Activated T-helper 2 cell treated with anti-CD3 and anti-CD28 coated beads, Interferon-gamma antibody, Interleukin-2, Interleukin-4, amounts not matched to agents 10 μg/mL and 5 μg/mL and 100 μg/mL, durations not matched to agents 14 hours and 24 hours and 36 hours (primary cell): Measurements from ENCODE around the gene CLCN1. TPM values are rescaled to one million over a fixed set of nuclear protein-coding genes. Genes with fewer than 3 reads are reported as not detected.
"Not testable (repeated sequence)": the region's sequence is repeated elsewhere in the genome, so short reads cannot be mapped to it uniquely, and the experiment has no call there.

Experiments
- DNase-seq: peaks from one replicate; pipeline ENCODE4 v3.0.0; 2021; ENCODE audit warnings: low spot score
- H3K27ac Mint-ChIP-seq: one replicate; pipeline ENCODE4 v1.8.0; 2021; ENCODE audit warnings: mixed read lengths
- H3K27me3 Mint-ChIP-seq: one replicate; pipeline ENCODE4 v1.8.0; 2021; ENCODE audit warnings: low read depth, mixed read lengths
- H3K36me3 Mint-ChIP-seq: one replicate; pipeline ENCODE4 v1.8.0; 2021; ENCODE audit warnings: low read depth, mixed read lengths
- H3K4me1 Mint-ChIP-seq: one replicate; pipeline ENCODE4 v1.8.0; 2021; ENCODE audit warnings: low read depth, mixed read lengths
- H3K4me3 Mint-ChIP-seq: one replicate; pipeline ENCODE4 v1.8.0; 2021; ENCODE audit warnings: low read depth, mild to moderate bottlenecking, moderate library complexity, mixed read lengths
- H3K9me3 Mint-ChIP-seq: one replicate; pipeline ENCODE4 v1.8.0; 2021; ENCODE audit warnings: mixed read lengths
- intact Hi-C: fragments of 100-400 bp; cut with micrococcal nuclease; formaldehyde crosslinking; loops from one replicate; pipeline ENCODE4 v1.15.1; 2023
- total RNA-seq: library from RNA; stranded (reverse); gene quantifications from 2 replicates; pipeline ENCODE4 v1.2.3, GENCODE V29; 2022

CLCN1 gene
- total RNA-seq, 1 donor from 2014 or later = not detected

DNA sequence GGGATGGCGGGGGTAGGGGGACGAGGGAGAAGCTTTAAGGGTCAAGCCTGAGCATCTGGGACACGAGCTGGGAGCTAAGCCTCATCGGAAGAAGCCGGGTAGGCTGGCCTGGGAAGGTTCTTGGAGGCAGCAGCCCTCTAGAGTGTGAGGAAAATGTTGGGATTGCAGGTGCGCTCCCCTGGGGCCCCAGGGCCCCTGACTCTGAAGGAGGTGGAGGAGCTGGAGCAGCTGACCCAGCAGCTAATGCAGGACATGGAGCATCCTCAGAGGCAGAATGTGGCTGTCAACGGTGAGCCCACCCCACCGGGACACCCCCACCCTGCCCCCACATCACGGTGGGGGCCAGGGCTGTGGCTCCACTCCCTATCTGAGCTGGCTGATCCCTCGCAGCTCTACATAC is 72.1 kb downstream of the CLCN1 start:
- intact Hi-C loops = no loop called here

DNA sequence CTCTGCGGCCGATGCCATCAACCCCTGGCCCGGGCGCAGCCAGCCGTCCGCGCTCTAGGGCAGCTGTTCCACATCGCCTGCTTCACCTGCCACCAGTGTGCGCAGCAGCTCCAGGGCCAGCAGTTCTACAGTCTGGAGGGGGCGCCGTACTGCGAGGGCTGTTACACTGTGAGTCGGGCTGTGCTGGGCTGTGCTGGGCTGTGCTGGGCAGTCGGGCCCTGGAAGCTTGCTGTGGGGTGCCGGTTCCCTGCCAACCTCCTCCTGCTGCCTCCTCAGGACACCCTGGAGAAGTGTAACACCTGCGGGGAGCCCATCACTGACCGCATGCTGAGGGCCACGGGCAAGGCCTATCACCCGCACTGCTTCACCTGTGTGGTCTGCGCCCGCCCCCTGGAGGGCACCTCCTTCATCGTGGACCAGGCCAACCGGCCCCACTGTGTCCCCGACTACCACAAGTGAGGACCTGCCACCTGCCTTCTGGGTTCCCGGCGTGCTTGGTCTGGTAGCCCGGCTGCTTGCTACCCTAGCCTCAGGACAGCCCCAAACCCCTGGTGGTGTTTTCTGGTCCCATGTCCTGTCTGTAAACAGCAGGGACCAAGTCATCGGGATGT is 72.7 kb downstream of the CLCN1 start:
- Mint-ChIP-seq H3K36me3 (peaks cover 37% of the 10 kb centered on the region), H3K9me3 (no peaks in the 10 kb centered on the region), H3K27me3 (no peaks in the 10 kb centered on the region), H3K27ac (no peak overlapping the region), H3K4me3 (no peak overlapping the region), H3K4me1 (peaks cover 10% of the 10 kb centered on the region)
- no peak for DNase-seq
- intact Hi-C loops = no loop called here

More for the DNA sequence above, 72.1 kb downstream of the CLCN1 start:
- DNase-seq = no peak
- no peak overlapping the region for H3K27ac Mint-ChIP-seq
- no peak overlapping the region for H3K4me3 Mint-ChIP-seq
- no peaks in the 10 kb centered on the region for H3K27me3 Mint-ChIP-seq
- peaks cover 36% of the 10 kb centered on the region for H3K36me3 Mint-ChIP-seq
- H3K9me3 Mint-ChIP-seq = no peaks in the 10 kb centered on the region
- H3K4me1 Mint-ChIP-seq = peaks cover 12% of the 10 kb centered on the region

DNA sequence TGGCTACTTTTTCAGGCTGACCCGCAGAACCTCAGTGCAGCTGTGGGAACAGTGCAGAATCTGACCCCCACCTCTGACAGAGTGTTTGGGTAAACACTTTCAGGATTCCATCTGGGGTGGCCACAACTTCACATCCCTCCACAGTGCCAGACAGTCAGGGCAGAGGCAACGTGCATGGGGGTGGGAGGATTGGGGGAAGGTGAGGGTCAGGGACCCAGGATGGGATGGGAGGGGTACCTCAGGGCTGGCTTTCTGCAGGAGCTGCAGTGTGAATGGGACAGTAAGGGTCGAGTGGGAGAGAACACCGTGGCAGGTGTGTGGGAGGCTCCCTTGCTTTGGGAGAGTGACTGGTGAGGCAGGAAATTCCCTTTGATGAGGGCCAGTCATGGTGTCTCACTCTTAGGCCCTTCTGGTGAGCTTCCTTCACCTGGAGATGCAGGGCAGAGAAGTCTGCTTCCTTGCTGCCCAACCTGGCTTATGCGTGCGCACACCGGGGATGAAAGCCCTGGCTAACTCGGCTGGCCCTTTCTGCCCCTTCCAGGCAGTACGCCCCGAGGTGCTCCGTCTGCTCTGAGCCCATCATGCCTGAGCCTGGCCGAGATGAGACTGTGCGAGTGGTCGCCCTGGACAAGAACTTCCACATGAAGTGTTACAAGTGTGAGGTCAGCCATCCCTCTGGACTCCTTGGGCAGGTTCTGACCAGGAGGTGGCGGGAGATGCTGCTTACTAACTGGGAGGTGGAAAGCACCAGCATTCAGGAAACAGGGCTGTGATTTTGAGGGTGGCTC is 73.6 kb downstream of the CLCN1 start:
- intact Hi-C loops = no loop called here
- H3K27ac Mint-ChIP-seq = peak overlapping the region; percentile 18
- DNase-seq = no peak
- H3K27me3 Mint-ChIP-seq = no peaks in the 10 kb centered on the region
- H3K4me1 Mint-ChIP-seq = peaks cover 10% of the 10 kb centered on the region
- no peak overlapping the region for H3K4me3 Mint-ChIP-seq
- peaks cover 37% of the 10 kb centered on the region for H3K36me3 Mint-ChIP-seq
- H3K9me3 Mint-ChIP-seq = no peaks in the 10 kb centered on the region

DNA sequence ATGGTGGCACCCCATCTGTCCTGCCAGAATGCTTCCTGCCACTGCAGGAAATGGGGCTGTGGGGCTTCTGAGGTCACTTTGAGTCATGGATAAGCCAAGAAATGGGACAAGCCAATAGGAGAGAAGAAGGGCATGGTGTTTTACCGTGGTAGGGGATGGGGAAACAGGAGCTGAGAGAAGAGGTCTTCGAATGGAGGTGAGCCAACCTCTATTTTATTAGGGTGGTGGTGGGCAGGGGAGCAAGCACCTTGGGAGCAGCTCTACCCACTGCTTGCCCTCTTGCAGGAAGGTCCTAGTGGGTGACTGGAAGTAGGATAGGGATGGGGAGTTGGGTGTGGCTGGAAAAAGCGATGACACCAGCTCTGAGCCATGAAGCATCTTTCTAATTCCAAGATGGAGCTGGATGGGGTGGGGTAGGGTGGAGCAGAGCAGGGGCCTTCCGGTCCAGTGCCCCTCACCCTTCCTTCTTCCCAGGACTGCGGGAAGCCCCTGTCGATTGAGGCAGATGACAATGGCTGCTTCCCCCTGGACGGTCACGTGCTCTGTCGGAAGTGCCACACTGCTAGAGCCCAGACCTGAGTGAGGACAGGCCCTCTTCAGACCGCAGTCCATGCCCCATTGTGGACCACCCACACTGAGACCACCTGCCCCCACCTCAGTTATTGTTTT is 74.3 kb downstream of the CLCN1 start:
- intact Hi-C loops = no loop called here
- H3K4me1 Mint-ChIP-seq = peaks cover 10% of the 10 kb centered on the region
- peak overlapping the region; percentile 18 for H3K27ac Mint-ChIP-seq
- no peak for DNase-seq
- H3K4me3 Mint-ChIP-seq = no peak overlapping the region
- no peaks in the 10 kb centered on the region for H3K9me3 Mint-ChIP-seq
- H3K36me3 Mint-ChIP-seq = peaks cover 37% of the 10 kb centered on the region
- H3K27me3 Mint-ChIP-seq = no peaks in the 10 kb centered on the region

DNA sequence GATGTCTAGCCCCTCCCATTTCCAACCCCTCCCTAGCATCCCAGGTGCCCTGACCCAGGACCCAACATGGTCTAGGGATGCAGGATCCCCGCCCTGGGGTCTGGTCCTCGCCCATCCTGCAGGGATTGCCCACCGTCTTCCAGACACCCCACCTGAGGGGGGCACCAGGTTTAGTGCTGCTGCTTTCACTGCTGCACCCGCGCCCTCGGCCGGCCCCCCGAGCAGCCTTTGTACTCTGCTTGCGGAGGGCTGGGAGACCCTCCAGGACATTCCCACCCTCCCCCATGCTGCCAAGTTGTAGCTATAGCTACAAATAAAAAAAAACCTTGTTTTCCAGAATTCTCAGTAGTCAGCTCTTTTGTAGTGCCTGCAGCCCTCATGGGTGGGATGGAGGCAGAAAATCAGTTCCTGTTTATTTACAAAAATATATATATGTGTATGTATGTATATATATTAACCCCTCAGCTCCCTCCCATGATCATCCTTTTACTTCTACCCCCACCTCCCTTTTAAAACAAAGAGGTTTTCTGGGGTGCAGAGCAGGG is 74.9 kb downstream of the CLCN1 start:
- intact Hi-C loops = no loop called here
- H3K27ac Mint-ChIP-seq = no peak overlapping the region
- no peaks in the 10 kb centered on the region for H3K9me3 Mint-ChIP-seq
- H3K4me3 Mint-ChIP-seq = no peak overlapping the region
- peaks cover 37% of the 10 kb centered on the region for H3K36me3 Mint-ChIP-seq
- no peaks in the 10 kb centered on the region for H3K27me3 Mint-ChIP-seq
- peaks cover 10% of the 10 kb centered on the region for H3K4me1 Mint-ChIP-seq
- no peak for DNase-seq

DNA sequence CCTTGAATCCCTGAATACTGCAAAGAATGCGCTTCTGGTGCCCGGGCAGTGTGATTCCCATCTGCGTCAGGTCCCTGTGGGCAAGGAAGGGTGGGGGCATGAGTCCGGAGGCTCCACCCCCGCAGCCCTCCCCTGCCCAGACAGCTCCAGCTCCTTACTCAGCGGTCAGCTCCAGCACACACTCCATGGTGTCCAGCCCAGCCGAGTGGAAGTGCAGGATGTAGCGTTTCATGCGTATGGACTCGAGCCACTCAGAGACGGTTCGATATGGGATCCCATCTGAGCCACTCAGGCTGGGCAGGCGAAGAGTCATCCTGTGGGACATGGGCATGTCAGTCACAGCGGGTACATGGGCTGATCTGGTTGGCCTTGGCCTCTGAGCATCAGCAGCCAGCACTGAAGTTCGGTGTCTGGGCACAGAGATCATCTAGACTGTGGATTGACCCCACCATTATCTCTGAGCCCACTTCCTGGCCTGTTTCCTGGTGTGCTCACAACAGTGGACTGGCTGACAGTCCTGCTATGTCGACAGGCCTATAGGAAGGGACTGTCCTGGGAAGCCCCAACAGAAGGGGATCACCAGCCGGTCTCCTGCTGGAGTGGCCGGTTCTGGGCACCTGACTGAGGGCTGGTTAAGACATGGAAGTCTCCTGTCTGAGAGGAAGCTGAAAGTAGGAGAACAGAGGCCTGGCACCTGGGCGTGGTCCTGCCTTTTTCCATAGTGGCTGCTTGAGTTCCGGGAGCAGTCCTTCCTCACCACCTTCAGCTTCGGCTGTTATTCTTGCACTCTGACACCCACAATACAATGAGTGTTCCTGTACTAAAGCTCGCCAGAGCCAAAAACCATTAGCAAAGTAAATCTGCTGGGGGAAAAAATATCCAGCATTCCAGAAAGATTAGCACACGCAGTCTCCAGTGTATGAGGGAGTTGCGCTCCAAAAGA is 75.8 kb downstream of the CLCN1 start:
- no peaks in the 10 kb centered on the region for H3K27me3 Mint-ChIP-seq
- H3K9me3 Mint-ChIP-seq = no peaks in the 10 kb centered on the region
- no peak for DNase-seq
- peaks cover 37% of the 10 kb centered on the region for H3K36me3 Mint-ChIP-seq
- intact Hi-C loops = no loop called here
- H3K27ac Mint-ChIP-seq = no peak overlapping the region
- peaks cover 10% of the 10 kb centered on the region for H3K4me1 Mint-ChIP-seq
- H3K4me3 Mint-ChIP-seq = no peak overlapping the region

DNA sequence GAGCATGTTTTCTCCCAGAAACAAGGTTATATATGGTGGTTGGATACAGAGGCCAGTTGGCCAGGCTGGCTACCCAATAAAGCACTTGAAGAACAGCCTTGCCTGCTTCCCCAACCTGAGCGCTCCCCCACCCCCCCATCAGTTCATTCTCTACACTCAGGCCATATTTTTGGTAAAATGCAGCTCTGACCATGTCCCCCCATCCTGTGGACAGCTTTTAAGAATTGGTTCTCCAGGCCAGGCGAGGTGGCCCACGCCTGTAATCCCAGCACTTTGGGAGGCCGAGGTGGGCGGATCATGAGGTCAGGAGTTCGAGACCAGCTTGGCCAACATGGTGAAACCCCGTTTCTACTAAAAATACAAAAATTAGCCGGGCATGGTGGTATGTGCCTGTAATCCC is 76.5 kb downstream of the CLCN1 start:
- intact Hi-C loops, DNase-seq, H3K27me3 Mint-ChIP-seq, H3K4me3 Mint-ChIP-seq, H3K27ac Mint-ChIP-seq, H3K9me3 Mint-ChIP-seq: not testable (repeated sequence)
- Mint-ChIP-seq H3K4me1 (peaks cover 10% of the 10 kb centered on the region), H3K36me3 (peaks cover 37% of the 10 kb centered on the region)

DNA sequence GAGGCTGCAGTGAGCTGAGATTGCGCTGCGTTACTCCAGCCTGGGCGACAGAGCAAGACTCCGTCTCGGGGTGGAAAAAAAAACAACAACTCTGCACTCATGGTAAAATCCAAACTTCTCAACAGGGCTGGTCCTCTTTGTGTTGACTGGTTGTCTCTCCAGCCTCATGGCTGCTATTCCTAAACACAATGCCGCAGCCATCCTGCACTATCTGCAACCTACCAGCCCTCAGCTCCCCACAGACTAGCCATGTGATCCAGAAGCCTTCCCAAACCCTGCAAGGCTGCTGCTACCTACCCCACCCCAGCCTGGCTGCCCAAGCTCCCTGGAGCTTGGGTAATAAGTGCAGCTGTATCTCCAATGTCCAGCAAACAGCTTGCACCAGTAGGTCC is 77.0 kb downstream of the CLCN1 start:
- Mint-ChIP-seq H3K27ac (no peak overlapping the region), H3K4me3 (no peak overlapping the region), H3K4me1 (peaks cover 10% of the 10 kb centered on the region), H3K9me3 (no peaks in the 10 kb centered on the region), H3K36me3 (peaks cover 32% of the 10 kb centered on the region), H3K27me3 (no peaks in the 10 kb centered on the region)
- intact Hi-C loops = no loop called here
- DNase-seq = no peak

DNA sequence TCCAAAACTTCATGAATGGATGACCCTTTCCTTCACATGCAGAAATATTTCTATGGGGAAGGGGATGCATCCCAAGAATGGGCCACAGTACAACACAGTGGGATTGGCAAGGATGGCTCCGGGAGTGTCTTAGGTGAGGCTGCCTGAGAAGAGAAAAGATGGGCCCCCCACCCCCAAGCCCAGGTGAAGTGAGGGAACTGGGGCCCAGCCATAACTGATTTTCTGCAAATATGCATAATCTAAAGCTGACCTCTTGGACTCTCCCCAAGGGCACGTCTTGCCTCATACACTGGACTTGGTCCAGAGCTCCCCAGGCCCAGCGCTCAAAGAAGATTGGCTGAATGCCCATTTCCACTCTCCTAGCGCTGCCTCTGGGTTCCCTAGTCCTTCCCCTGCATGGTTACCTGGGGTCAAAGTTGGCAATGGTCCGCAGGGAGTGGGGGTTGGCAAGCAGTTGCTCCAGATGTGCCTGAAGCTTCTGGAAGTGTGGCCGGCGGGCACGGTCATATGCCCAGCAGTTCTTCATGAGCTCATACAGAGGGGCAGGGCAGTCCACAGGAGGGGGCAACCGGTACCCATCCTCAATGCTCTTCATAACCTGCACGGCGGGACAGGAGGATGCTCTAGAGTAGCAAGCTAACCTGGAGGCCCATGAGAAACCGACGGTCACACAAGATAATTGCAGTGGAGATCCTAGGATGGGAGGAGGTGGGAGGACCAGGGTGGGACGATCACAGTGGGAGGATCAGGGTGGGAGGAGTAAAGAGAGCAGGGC is 77.5 kb downstream of the CLCN1 start:
- Mint-ChIP-seq H3K9me3 (no peaks in the 10 kb centered on the region), H3K4me3 (no peak overlapping the region), H3K36me3 (peaks cover 32% of the 10 kb centered on the region), H3K4me1 (peaks cover 10% of the 10 kb centered on the region), H3K27ac (no peak overlapping the region), H3K27me3 (no peaks in the 10 kb centered on the region)
- intact Hi-C loops = no loop called here
- no peak for DNase-seq

DNA sequence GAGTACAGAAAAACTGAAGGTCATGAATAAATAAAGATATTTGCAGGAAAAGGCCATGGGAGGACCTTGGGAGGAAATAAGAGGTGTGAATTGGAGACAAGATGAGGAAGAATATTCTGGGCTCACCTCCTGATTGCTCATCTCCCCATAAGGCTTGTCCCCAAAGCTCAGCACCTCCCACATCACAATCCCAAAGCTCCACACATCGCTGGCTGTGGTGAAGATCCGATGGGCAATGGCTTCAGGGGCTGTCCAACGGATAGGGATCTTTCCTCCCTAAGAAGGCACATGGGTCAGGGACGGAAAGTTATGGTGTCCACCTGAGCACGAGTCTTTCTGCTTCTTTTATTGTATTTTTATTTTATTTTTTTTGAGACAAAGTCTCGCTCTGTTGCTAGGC is 78.2 kb downstream of the CLCN1 start:
- Mint-ChIP-seq H3K27me3 (no peaks in the 10 kb centered on the region), H3K36me3 (peaks cover 30% of the 10 kb centered on the region), H3K4me1 (peaks cover 9% of the 10 kb centered on the region), H3K27ac (no peak overlapping the region), H3K4me3 (no peak overlapping the region), H3K9me3 (no peaks in the 10 kb centered on the region)
- intact Hi-C loops = no loop called here
- DNase-seq = no peak

DNA sequence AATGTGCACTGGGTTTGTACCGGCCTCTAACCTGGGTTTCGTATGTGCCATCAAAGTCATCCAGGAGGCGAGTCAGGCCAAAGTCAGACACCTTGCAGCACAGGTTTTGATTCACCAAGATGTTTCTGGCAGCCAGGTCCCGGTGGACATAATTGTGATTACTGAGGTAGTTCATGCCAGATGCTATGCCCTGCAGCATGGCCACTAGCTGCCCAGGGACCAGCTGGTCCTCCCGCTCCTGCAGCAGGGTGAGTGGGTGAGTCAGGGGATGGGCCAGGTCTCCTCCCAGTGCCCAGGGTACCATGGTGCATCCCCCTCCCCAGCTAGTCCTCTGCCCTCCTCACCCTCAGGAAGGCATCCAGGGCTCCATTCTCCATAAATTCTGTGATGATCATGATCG is 78.9 kb downstream of the CLCN1 start:
- peaks cover 23% of the 10 kb centered on the region for H3K36me3 Mint-ChIP-seq
- H3K4me3 Mint-ChIP-seq = no peak overlapping the region
- intact Hi-C loops = no loop called here
- no peaks in the 10 kb centered on the region for H3K9me3 Mint-ChIP-seq
- no peak overlapping the region for H3K27ac Mint-ChIP-seq
- no peak for DNase-seq
- no peaks in the 10 kb centered on the region for H3K27me3 Mint-ChIP-seq
- peaks cover 4% of the 10 kb centered on the region for H3K4me1 Mint-ChIP-seq
